Esophagus squamous epithelium (tissue), 5 donors: Measurements from ENCODE around the gene HECTD4. TPM values are rescaled to one million over a fixed set of nuclear protein-coding genes. Genes with fewer than 3 reads are reported as not detected.

Source experiments
- DNase-seq: peaks from one replicate; lab custom pipeline; 2025; lab: John Stamatoyannopoulos, UW
- H3K27ac ChIP-seq, 4 donors: fragments of 200-600 bp; sonication (generic); one replicate each; pipeline ENCODE4 v1.5.1; 2016 to 2019; ENCODE audit warnings: mild to moderate bottlenecking in 1 of 4
- H3K27me3 ChIP-seq, 4 donors: fragments of 200-600 bp; sonication (generic); 1 replicate in 3 of 4; 2 replicates in 1 of 4; pipeline versions ENCODE4 v1.5.1 to v1.6.0; 2017 to 2021; ENCODE audit warnings: antibody characterized with exemption in 1 of 4
- H3K36me3 ChIP-seq, 3 donors: fragments of 200-600 bp; sonication (generic); one replicate each; pipeline ENCODE4 v1.5.1; 2016 to 2019
- H3K4me1 ChIP-seq, 3 donors: fragments of 200-600 bp; sonication (generic); one replicate each; pipeline ENCODE4 v1.5.1; 2017 to 2019
- H3K4me3 ChIP-seq, 4 donors: fragments of 200-600 bp; sonication (generic); 1 replicate in 3 of 4; 2 replicates in 1 of 4; pipeline ENCODE4 v1.5.1; 2016 to 2019; ENCODE audit warnings: mild to moderate bottlenecking in 2 of 4, moderate library complexity in 1 of 4
- H3K9me3 ChIP-seq, 3 donors: fragments of 200-600 bp; sonication (generic); one replicate each; pipeline ENCODE4 v1.5.1; 2016 to 2019
- CTCF ChIP-seq, 6 experiments: fragments of 450-650 bp in 4 of 6; fragments of 200-600 bp in 2 of 6; sonication (generic) in 2 of 6; IDR thresholded peaks; one replicate each; pipeline ENCODE4 v1.5.1; 2016 to 2019; ENCODE audit warnings: antibody characterized with exemption in 6 of 6, mild to moderate bottlenecking in 4 of 6, moderate library complexity in 4 of 6
- POLR2A ChIP-seq, 4 donors: fragments of 450-650 bp; IDR thresholded peaks; one replicate each; pipeline ENCODE4 v1.6.1; 2017; ENCODE audit warnings: antibody characterized with exemption in 4 of 4, mild to moderate bottlenecking in 4 of 4, moderate library complexity in 3 of 4
- WGBS, 2 donors: methylation state at CpG; one replicate each; pipeline ENCODE4 v1.1.5; 2018; 5-methylcytosine and 5-hydroxymethylcytosine counted together
- intact Hi-C: fragments of 100-400 bp; cut with DNase I; formaldehyde crosslinking; loops from one replicate; pipeline ENCODE4 v1.15.0; 2022
- total RNA-seq, 4 donors: library from RNA; depleted of rRNA; stranded (reverse); fragments of >200 nt; gene quantifications; one replicate each; pipeline ENCODE4 v1.1.0, GENCODE V29; 2016
- donor health status: DM: yes; HTN: yes; CAD: no.

The HECTD4 gene
- total RNA-seq, 4 donors from 2014 or later: 15.4 to 53.4 (median 33.4) TPM

- no peak for TF ChIP-seq CTCF (IDR thresholded peaks at IDR 0.05)
- TF ChIP-seq POLR2A (IDR thresholded peaks at IDR 0.05): no peak
- Histone ChIP-seq H3K27ac (no peak overlapping the region), H3K36me3 (peaks cover under 1 to 89% (median 4%) of the 10 kb centered on the region in 3 donors), H3K4me3 (no peak overlapping the region), H3K27me3 (no peaks in the 10 kb centered on the region), H3K4me1 (no peaks in the 10 kb centered on the region), H3K9me3 (no peaks in the 10 kb centered on the region)
- intact Hi-C loops: no loop called here
- DNase-seq: no peak
- WGBS, 2 donors: 100% methylated on average over 4 to 8 of the region's 26 CpGs
Measured at GRCh38 chr12:112166051-112167015, 215.9 kb downstream of the HECTD4 start.

GRCh38 chr12:112165624-112166023 is 216.6 kb downstream of the HECTD4 start:
- H3K27ac ChIP-seq: no peak overlapping the region
- H3K9me3 ChIP-seq: no peaks in the 10 kb centered on the region
- DNase-seq: no peak
- intact Hi-C loops: no loop called here
- peaks cover 1 to 89% (median 4%) of the 10 kb centered on the region in 3 donors for H3K36me3 ChIP-seq
- no peaks in the 10 kb centered on the region for H3K4me1 ChIP-seq
- WGBS, 2 donors: 93 to 98% methylated on average over 8 to 13 of the region's 13 CpGs
- H3K4me3 ChIP-seq: no peak overlapping the region
- no peaks in the 10 kb centered on the region for H3K27me3 ChIP-seq
- TF ChIP-seq CTCF (IDR thresholded peaks at IDR 0.05) (no peak), POLR2A (IDR thresholded peaks at IDR 0.05) (no peak)

GRCh38 chr12:112164011-112164660 is 218.1 kb downstream of the HECTD4 start:
- H3K36me3 ChIP-seq: peaks cover 5 to 89% (median 17%) of the 10 kb centered on the region in 3 donors
- H3K27me3 ChIP-seq: no peaks in the 10 kb centered on the region
- WGBS, 2 donors: 87 to 91% methylated on average over 7 to 13 of the region's 26 CpGs
- H3K4me1 ChIP-seq: no peaks in the 10 kb centered on the region
- intact Hi-C loops: no loop called here
- TF ChIP-seq CTCF (IDR thresholded peaks at IDR 0.05): no peak
- no peak for TF ChIP-seq POLR2A (IDR thresholded peaks at IDR 0.05)
- DNase-seq: no peak
- no peak overlapping the region for H3K27ac ChIP-seq
- no peaks in the 10 kb centered on the region for H3K9me3 ChIP-seq
- H3K4me3 ChIP-seq: no peak overlapping the region

GRCh38 chr12:112163471-112163991 is 218.7 kb downstream of the HECTD4 start:
- no peaks in the 10 kb centered on the region for H3K4me1 ChIP-seq
- H3K9me3 ChIP-seq: peaks cover 0 to 5% (median 0%) of the 10 kb centered on the region in 3 donors
- TF ChIP-seq POLR2A (IDR thresholded peaks at IDR 0.05) (no peak), CTCF (IDR thresholded peaks at IDR 0.05) (no peak)
- peaks cover 5 to 89% (median 23%) of the 10 kb centered on the region in 3 donors for H3K36me3 ChIP-seq
- no peak for DNase-seq
- intact Hi-C loops: no loop called here
- H3K27me3 ChIP-seq: no peaks in the 10 kb centered on the region
- H3K4me3 ChIP-seq: no peak overlapping the region
- 92 to 97% methylated on average over 12 to 17 of the region's 22 CpGs for WGBS, 2 donors
- no peak overlapping the region for H3K27ac ChIP-seq
